Neuron (in vitro differentiated cells): Measurements from ENCODE around the gene LRP8.

Experiments used
- H2AFZ ChIP-seq: one replicate; pipeline ENCODE4 v1.6.1; 2013; ENCODE audit warnings: low read depth, mild to moderate bottlenecking, inconsistent platforms, low read length, moderate library complexity
- H3K27me3 ChIP-seq: one replicate; pipeline ENCODE4 v1.6.1; 2013; ENCODE audit warnings: low read length; ENCODE audit not compliant: insufficient read depth
- H3K36me3 ChIP-seq: one replicate; pipeline ENCODE4 v1.6.1; 2013; ENCODE audit warnings: low read length; ENCODE audit not compliant: insufficient read depth
- H3K4me1 ChIP-seq: one replicate; pipeline ENCODE4 v1.6.1; 2013; ENCODE audit warnings: low read length; ENCODE audit not compliant: insufficient read depth
- H3K4me3 ChIP-seq: 2 replicates; pipeline ENCODE4 v1.5.1; 2013; ENCODE audit warnings: mild to moderate bottlenecking, low read length, moderate library complexity
- H3K9me3 ChIP-seq: one replicate; pipeline ENCODE4 v1.6.1; 2013; ENCODE audit warnings: low read length

Gene LRP8

GRCh38 chr1:53309802-53310201 lies 18.1 kb downstream of the LRP8 start:
- Histone ChIP-seq H3K4me1 (peaks cover 6% of the 10 kb centered on the region), H3K27me3 (no peaks in the 10 kb centered on the region), H3K4me3 (no peak overlapping the region), H2AFZ (no peak overlapping the region), H3K36me3 (no peaks in the 10 kb centered on the region), H3K9me3 (no peaks in the 10 kb centered on the region)

GRCh38 chr1:53308506-53308905 lies 19.4 kb downstream of the LRP8 start:
- H3K9me3 ChIP-seq = no peaks in the 10 kb centered on the region
- peaks cover 19% of the 10 kb centered on the region for H3K4me1 ChIP-seq
- no peaks in the 10 kb centered on the region for H3K36me3 ChIP-seq
- H3K27me3 ChIP-seq = no peaks in the 10 kb centered on the region
- no peak overlapping the region for H3K4me3 ChIP-seq
- H2AFZ ChIP-seq = no peak overlapping the region

- H3K4me3 ChIP-seq = no peak overlapping the region
- H3K4me1 ChIP-seq = peaks cover 25% of the 10 kb centered on the region
- no peaks in the 10 kb centered on the region for H3K36me3 ChIP-seq
- H3K27me3 ChIP-seq = no peaks in the 10 kb centered on the region
- H3K9me3 ChIP-seq = no peaks in the 10 kb centered on the region
- no peak overlapping the region for H2AFZ ChIP-seq
Observed at GRCh38 chr1:53307037-53307436, 20.8 kb downstream of the LRP8 start.

- Histone ChIP-seq H3K4me1 (peaks cover 25% of the 10 kb centered on the region), H3K36me3 (no peaks in the 10 kb centered on the region), H2AFZ (no peak overlapping the region), H3K27me3 (no peaks in the 10 kb centered on the region), H3K9me3 (no peaks in the 10 kb centered on the region), H3K4me3 (no peak overlapping the region)
Observed at GRCh38 chr1:53306168-53306567, 21.7 kb downstream of the LRP8 start.

GRCh38 chr1:53305650-53306049 lies 22.2 kb downstream of the LRP8 start:
- H2AFZ ChIP-seq = no peak overlapping the region
- no peaks in the 10 kb centered on the region for H3K27me3 ChIP-seq
- H3K4me3 ChIP-seq = no peak overlapping the region
- no peaks in the 10 kb centered on the region for H3K36me3 ChIP-seq
- no peaks in the 10 kb centered on the region for H3K9me3 ChIP-seq
- H3K4me1 ChIP-seq = peaks cover 25% of the 10 kb centered on the region

- H3K9me3 ChIP-seq = no peaks in the 10 kb centered on the region
- H3K4me3 ChIP-seq = no peak overlapping the region
- H3K36me3 ChIP-seq = no peaks in the 10 kb centered on the region
- H2AFZ ChIP-seq = no peak overlapping the region
- no peaks in the 10 kb centered on the region for H3K27me3 ChIP-seq
- peaks cover 25% of the 10 kb centered on the region for H3K4me1 ChIP-seq
Observed at GRCh38 chr1:53304527-53304926, 23.3 kb downstream of the LRP8 start.

GRCh38 chr1:53303726-53304515 lies 23.9 kb downstream of the LRP8 start:
- H3K4me3 ChIP-seq = no peak overlapping the region
- no peaks in the 10 kb centered on the region for H3K9me3 ChIP-seq
- H3K27me3 ChIP-seq = no peaks in the 10 kb centered on the region
- peaks cover 25% of the 10 kb centered on the region for H3K4me1 ChIP-seq
- H3K36me3 ChIP-seq = no peaks in the 10 kb centered on the region
- no peak overlapping the region for H2AFZ ChIP-seq

- Histone ChIP-seq H3K27me3 (no peaks in the 10 kb centered on the region), H3K4me3 (no peak overlapping the region), H2AFZ (no peak overlapping the region), H3K36me3 (no peaks in the 10 kb centered on the region), H3K4me1 (peaks cover 23% of the 10 kb centered on the region), H3K9me3 (no peaks in the 10 kb centered on the region)
Observed at GRCh38 chr1:53303243-53303642, 24.6 kb downstream of the LRP8 start.

- no peaks in the 10 kb centered on the region for H3K27me3 ChIP-seq
- no peak overlapping the region for H3K4me3 ChIP-seq
- no peaks in the 10 kb centered on the region for H3K36me3 ChIP-seq
- peaks cover 56% of the 10 kb centered on the region for H3K4me1 ChIP-seq
- H3K9me3 ChIP-seq = no peaks in the 10 kb centered on the region
- H2AFZ ChIP-seq = no peak overlapping the region
Observed at GRCh38 chr1:53299233-53299632, 28.6 kb downstream of the LRP8 start.

GRCh38 chr1:53298045-53298637 lies 29.7 kb downstream of the LRP8 start:
- Histone ChIP-seq H3K36me3 (no peaks in the 10 kb centered on the region), H3K4me1 (peaks cover 52% of the 10 kb centered on the region), H3K9me3 (no peaks in the 10 kb centered on the region), H2AFZ (no peak overlapping the region), H3K4me3 (no peak overlapping the region), H3K27me3 (no peaks in the 10 kb centered on the region)

- Histone ChIP-seq H3K4me1 (peaks cover 49% of the 10 kb centered on the region), H3K27me3 (no peaks in the 10 kb centered on the region), H3K4me3 (no peak overlapping the region)
Observed at GRCh38 chr1:53297195-53297594, 30.7 kb downstream of the LRP8 start.

GRCh38 chr1:53296117-53296749 lies 31.6 kb downstream of the LRP8 start:
- Histone ChIP-seq H3K27me3 (no peaks in the 10 kb centered on the region), H3K4me1 (peaks cover 49% of the 10 kb centered on the region), H3K4me3 (no peak overlapping the region), H3K9me3 (no peaks in the 10 kb centered on the region), H3K36me3 (no peaks in the 10 kb centered on the region), H2AFZ (no peak overlapping the region)

More at GRCh38 chr1:53297195-53297594, 30.7 kb downstream of the LRP8 start:
- H3K9me3 ChIP-seq = no peaks in the 10 kb centered on the region
- H2AFZ ChIP-seq = no peak overlapping the region
- H3K36me3 ChIP-seq = no peaks in the 10 kb centered on the region

GRCh38 chr1:53295726-53296116 lies 32.1 kb downstream of the LRP8 start:
- H3K36me3 ChIP-seq = no peaks in the 10 kb centered on the region
- H3K9me3 ChIP-seq = no peaks in the 10 kb centered on the region
- peaks cover 49% of the 10 kb centered on the region for H3K4me1 ChIP-seq
- H3K4me3 ChIP-seq = no peak overlapping the region
- no peak overlapping the region for H2AFZ ChIP-seq
- no peaks in the 10 kb centered on the region for H3K27me3 ChIP-seq
